Spleen (tissue), 7 donors: ENCODE results near the gene PLXNB2.

Experiments
- POLR2A ChIP-seq, 3 donors: fragments of 450-650 bp; IDR thresholded peaks; one replicate each; pipeline ENCODE4 v1.5.1; 2017; ENCODE audit warnings: antibody characterized with exemption in 3 of 3, mild to moderate bottlenecking in 1 of 3
- POLR2AphosphoS5 ChIP-seq, 3 donors: sonication (generic); formaldehyde crosslinking; IDR thresholded peaks; one replicate each; pipeline ENCODE4 v1.5.1; 2017; ENCODE audit warnings: antibody characterized with exemption in 3 of 3
- TF ChIP-seq, protein P1 (sequence below), 11 experiments: fragments of 200-600 bp in 7 of 11; fragments of 450-650 bp in 4 of 11; sonication (generic) in 4 of 11; IDR thresholded peaks in 8 of 11; conservative IDR thresholded peaks in 3 of 11; 1 replicate in 7 of 11; 2 replicates in 4 of 11; pipeline versions ENCODE4 v1.4.0 to v1.8.0; 2016 to 2021; ENCODE audit warnings: antibody characterized with exemption in 11 of 11, inconsistent platforms in 4 of 11, mild to moderate bottlenecking in 1 of 11
- donor health status: DM: no; HTN: no; CAD: no; lungs with moderate emphysema.
- donor health status: DM: no; HTN: no; CAD: no.
- donor health status: DM: no; HTN: no; CAD: no.

DNA sequence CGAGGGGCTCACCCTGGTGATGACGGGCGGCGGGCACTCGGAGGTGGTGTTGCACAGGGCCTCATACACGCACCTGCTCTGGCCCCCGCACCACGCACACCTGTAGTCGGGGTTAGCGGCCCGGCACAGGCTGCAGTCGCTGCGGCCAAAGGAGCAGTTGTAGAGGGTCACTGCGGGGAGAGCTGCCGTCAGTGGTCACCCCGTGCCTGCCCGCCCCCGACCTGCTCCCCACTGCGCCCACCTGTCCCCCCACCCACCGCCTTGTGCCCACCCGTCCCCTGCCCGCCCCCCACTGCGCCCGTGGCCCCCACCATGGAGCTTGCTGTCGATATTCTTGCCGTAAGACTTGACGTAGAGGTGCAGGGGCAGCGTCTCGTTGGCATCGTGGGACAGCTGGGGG, 23.6 kb downstream of the PLXNB2 start:
- TF ChIP-seq, protein P1, sequence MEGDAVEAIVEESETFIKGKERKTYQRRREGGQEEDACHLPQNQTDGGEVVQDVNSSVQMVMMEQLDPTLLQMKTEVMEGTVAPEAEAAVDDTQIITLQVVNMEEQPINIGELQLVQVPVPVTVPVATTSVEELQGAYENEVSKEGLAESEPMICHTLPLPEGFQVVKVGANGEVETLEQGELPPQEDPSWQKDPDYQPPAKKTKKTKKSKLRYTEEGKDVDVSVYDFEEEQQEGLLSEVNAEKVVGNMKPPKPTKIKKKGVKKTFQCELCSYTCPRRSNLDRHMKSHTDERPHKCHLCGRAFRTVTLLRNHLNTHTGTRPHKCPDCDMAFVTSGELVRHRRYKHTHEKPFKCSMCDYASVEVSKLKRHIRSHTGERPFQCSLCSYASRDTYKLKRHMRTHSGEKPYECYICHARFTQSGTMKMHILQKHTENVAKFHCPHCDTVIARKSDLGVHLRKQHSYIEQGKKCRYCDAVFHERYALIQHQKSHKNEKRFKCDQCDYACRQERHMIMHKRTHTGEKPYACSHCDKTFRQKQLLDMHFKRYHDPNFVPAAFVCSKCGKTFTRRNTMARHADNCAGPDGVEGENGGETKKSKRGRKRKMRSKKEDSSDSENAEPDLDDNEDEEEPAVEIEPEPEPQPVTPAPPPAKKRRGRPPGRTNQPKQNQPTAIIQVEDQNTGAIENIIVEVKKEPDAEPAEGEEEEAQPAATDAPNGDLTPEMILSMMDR (IDR thresholded peaks at IDR 0.05 in 8 of 11, conservative IDR thresholded peaks at IDR 0.05 in 3 of 11): no peak
- TF ChIP-seq POLR2A (IDR thresholded peaks at IDR 0.05): no peak
- TF ChIP-seq POLR2AphosphoS5 (IDR thresholded peaks at IDR 0.05): no peak
